ENCODE results near the gene ALX4. TPM values are rescaled to one million over a fixed set of nuclear protein-coding genes. Genes with fewer than 3 reads are reported as not detected.

The ALX4 gene
- total RNA-seq, 1 experiment from 2014 or later, result 1.1 TPM

GRCh38 chr11:44264438-44264749, 45.5 kb downstream of the ALX4 start:
- peaks cover 44% of the 10 kb centered on the region for H3K4me1 ChIP-seq
- H3K36me3 ChIP-seq, result no peaks in the 10 kb centered on the region

DNA sequence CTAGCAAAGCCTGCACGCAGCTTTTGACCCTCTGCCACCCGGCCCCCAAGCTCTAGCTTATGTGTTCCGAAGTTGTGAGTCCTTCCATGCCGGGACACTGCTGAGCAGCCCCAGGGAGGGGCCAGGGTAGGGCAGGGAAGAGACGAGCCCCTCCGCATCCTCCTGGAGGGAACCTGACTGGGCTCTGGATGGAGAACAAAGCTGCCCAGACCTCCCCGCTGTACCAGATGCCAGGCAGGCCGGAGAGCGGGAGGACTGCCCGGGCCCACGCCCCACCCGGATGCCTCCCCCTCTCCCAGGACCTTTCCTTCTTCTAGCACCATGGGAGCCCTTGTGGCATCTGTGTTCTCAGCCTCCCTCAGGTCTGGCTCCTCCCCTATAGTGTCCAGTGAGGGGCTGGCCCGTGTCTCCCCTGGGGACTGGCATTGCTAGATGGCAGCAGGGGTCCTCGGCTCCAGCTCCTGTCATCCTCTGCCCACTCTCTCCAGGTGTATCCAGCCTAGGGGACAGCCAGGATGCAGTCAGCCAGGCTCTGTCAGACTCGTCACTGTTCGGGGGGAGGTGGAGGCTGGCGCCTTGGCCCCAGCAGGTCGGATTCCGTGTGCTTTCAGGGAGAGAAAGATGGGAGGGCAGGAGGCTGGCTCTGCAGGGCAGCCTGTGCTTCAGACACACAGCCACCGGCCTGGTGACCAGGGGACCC, 46.1 kb downstream of the ALX4 start:
- Histone ChIP-seq H3K9me3 (replicated peaks) (no peaks in the 10 kb centered on the region), H3K4me1 (peaks cover 44% of the 10 kb centered on the region), H3K27me3 (no peaks in the 10 kb centered on the region), H3K36me3 (no peaks in the 10 kb centered on the region), H3K27ac (no peak overlapping the region), H3K4me3 (no peak overlapping the region)
- no peak for DNase-seq

More at GRCh38 chr11:44264438-44264749, 45.5 kb downstream of the ALX4 start:
- no peak for DNase-seq
- Histone ChIP-seq H3K9me3 (replicated peaks) (no peaks in the 10 kb centered on the region), H3K27ac (no peak overlapping the region), H3K4me3 (no peak overlapping the region), H3K27me3 (no peaks in the 10 kb centered on the region)

GRCh38 chr11:44261800-44262591, 47.9 kb downstream of the ALX4 start:
- H3K9me3 ChIP-seq (replicated peaks), result no peaks in the 10 kb centered on the region
- H3K27ac ChIP-seq, result no peak overlapping the region
- peak in 1 of 2 experiments; percentile 27 for DNase-seq
- H3K4me3 ChIP-seq, result no peak overlapping the region
- no peaks in the 10 kb centered on the region for H3K27me3 ChIP-seq
- peaks cover 52% of the 10 kb centered on the region for H3K4me1 ChIP-seq
- no peaks in the 10 kb centered on the region for H3K36me3 ChIP-seq

- peak; percentile 82 to 89 for DNase-seq
- H3K4me3 ChIP-seq, result no peak overlapping the region
- H3K36me3 ChIP-seq, result no peaks in the 10 kb centered on the region
- peak overlapping the region; percentile 82 for H3K27ac ChIP-seq
- H3K9me3 ChIP-seq (replicated peaks), result no peaks in the 10 kb centered on the region
- peaks cover 63% of the 10 kb centered on the region for H3K4me1 ChIP-seq
- no peaks in the 10 kb centered on the region for H3K27me3 ChIP-seq
Measured at GRCh38 chr11:44260081-44260480, 49.9 kb downstream of the ALX4 start.

GRCh38 chr11:44258839-44259420, 51.0 kb downstream of the ALX4 start:
- Histone ChIP-seq H3K9me3 (replicated peaks) (0 out of 2 replicates have a peak, but pooled peaks cover 3% of the 10 kb centered on the region), H3K27ac (no peak overlapping the region), H3K4me1 (peaks cover 63% of the 10 kb centered on the region), H3K36me3 (no peaks in the 10 kb centered on the region), H3K4me3 (no peak overlapping the region), H3K27me3 (no peaks in the 10 kb centered on the region)
- peak in 1 of 2 experiments; percentile 48 for DNase-seq

DNA sequence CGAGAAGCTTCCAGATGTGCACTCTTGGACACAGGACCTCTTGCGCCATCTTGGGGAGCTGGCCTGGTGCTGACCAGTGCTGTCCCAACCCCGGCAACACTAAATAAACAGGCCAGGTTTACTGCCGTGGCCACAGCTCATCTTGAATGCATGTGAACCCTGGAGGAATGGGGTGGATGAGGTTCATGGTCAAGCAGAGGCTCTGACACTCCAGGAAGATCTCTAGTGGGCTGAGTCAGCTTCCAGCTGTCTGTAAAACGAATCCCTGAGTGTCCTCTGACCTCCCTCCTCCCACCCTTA, 51.8 kb downstream of the ALX4 start:
- Histone ChIP-seq H3K27me3 (no peaks in the 10 kb centered on the region), H3K27ac (no peak overlapping the region), H3K4me3 (no peak overlapping the region), H3K36me3 (no peaks in the 10 kb centered on the region), H3K4me1 (peaks cover 63% of the 10 kb centered on the region), H3K9me3 (replicated peaks) (peaks cover 10% of the 10 kb centered on the region)
- peak in 1 of 2 experiments; percentile 37 for DNase-seq

DNA sequence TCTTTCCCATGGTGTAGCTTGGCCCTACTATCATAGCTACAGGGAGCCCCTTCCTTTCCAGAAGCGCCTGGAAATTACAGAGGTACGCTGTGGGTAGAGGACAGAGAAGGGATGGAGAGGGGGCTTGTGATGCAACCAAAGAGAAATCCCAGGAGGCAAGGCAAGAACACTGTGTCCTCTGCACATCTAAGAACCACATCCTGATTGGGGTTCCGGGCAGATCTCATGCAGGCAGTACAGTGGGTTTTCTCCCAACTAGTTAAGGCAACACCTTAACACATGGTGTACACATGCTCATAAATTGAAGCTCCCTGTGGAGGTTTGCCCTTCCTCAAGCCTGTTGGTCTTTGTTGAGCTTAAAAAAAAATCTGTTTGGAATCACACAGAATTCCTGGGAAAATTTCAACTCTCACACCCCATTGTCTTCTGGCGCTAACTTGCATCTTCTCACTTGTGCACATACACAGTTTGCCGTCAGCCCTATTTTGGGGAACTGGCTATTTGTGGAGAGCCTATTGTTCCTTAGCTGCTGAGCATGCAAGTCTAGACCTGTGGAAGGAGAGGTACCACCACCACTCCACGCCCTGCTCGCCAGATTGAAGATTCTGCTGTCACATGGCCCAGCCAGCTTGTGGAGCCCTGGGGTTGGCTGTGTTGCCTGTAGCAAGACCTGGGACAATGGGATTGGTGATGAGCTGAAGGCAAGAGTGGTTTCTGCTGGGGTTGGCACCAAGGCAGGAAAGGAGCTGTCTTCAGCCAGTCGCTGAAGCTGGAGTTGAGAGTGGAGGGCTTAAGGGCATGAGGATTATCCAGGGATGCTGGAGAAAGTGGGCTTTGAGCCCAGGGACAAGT, 52.4 kb downstream of the ALX4 start:
- Histone ChIP-seq H3K27me3 (no peaks in the 10 kb centered on the region), H3K4me1 (peaks cover 63% of the 10 kb centered on the region), H3K4me3 (no peak overlapping the region), H3K36me3 (no peaks in the 10 kb centered on the region), H3K9me3 (replicated peaks) (peaks cover 16% of the 10 kb centered on the region), H3K27ac (no peak overlapping the region)
- DNase-seq, result no peak

GRCh38 chr11:44256673-44257291, 53.2 kb downstream of the ALX4 start:
- peak in 1 of 2 experiments; percentile 26 for DNase-seq
- Histone ChIP-seq H3K27me3 (no peaks in the 10 kb centered on the region), H3K36me3 (no peaks in the 10 kb centered on the region), H3K4me3 (no peak overlapping the region), H3K4me1 (peaks cover 58% of the 10 kb centered on the region), H3K9me3 (replicated peaks) (peaks cover 17% of the 10 kb centered on the region), H3K27ac (no peak overlapping the region)

- H3K9me3 ChIP-seq (replicated peaks), result peaks cover 17% of the 10 kb centered on the region
- no peaks in the 10 kb centered on the region for H3K36me3 ChIP-seq
- H3K27me3 ChIP-seq, result no peaks in the 10 kb centered on the region
- H3K27ac ChIP-seq, result no peak overlapping the region
- no peak for DNase-seq
- peaks cover 49% of the 10 kb centered on the region for H3K4me1 ChIP-seq
- no peak overlapping the region for H3K4me3 ChIP-seq
Measured at GRCh38 chr11:44255406-44256071, 54.4 kb downstream of the ALX4 start.

DNA sequence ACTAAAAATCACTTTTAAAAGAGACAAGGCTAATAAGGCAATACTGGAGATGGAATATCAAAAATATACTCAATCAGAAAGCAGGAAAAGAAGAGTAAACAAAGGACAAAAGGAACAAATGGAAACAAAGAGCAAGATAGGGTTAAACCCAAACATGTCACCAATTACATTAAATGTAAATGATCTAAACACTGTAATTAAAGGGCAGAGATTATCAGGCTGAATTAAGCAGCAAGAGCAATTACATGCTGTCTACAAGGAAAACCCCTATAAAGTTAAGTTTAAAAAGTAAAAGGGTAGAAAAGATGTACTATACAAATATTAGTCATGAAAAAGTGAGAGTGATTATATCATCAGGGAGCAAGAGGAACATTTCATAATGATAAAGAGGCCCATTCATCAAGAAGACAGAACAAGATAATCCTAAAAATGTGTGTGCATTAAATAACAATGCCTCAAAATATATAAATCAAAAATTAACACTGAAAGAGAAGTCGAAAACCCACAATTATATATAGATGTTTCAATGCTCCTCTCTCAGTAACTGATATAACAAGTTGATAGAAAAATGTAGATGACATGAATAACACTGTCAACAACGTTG, 56.8 kb downstream of the ALX4 start:
- H3K27ac ChIP-seq, result no peak overlapping the region
- no peak overlapping the region for H3K4me3 ChIP-seq
- no peak for DNase-seq
- H3K27me3 ChIP-seq, result no peaks in the 10 kb centered on the region
- H3K36me3 ChIP-seq, result no peaks in the 10 kb centered on the region
- H3K4me1 ChIP-seq, result peaks cover 28% of the 10 kb centered on the region
- peaks cover 17% of the 10 kb centered on the region for H3K9me3 ChIP-seq (replicated peaks)

DNA sequence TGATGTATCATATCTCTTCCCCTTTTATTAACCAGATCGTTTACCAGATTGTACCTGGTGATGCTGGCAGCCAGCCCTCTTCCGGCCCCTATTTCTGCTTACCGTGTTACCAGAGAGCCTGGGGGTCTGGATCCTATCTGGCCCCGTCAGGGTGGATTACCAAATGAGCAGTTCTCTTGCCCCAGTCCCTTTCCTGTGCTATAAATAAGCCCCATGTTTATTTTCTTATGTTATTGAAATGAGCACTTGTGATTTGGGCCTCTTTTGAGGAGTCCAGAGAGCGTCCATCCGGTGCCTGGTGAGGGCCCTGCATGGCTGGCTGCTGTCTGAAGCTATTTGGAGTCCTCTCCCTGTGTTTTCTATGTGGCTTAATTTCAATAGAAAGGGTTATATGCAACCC, 59.5 kb downstream of the ALX4 start:
- H3K36me3 ChIP-seq, result no peaks in the 10 kb centered on the region
- no peak overlapping the region for H3K4me3 ChIP-seq
- peak; percentile 51 to 54 for DNase-seq
- H3K27me3 ChIP-seq, result no peaks in the 10 kb centered on the region
- H3K9me3 ChIP-seq (replicated peaks), result peaks cover 17% of the 10 kb centered on the region
- H3K27ac ChIP-seq, result no peak overlapping the region; the same call in 1 of the 2 replicates
- peaks cover 33% of the 10 kb centered on the region for H3K4me1 ChIP-seq

DNA sequence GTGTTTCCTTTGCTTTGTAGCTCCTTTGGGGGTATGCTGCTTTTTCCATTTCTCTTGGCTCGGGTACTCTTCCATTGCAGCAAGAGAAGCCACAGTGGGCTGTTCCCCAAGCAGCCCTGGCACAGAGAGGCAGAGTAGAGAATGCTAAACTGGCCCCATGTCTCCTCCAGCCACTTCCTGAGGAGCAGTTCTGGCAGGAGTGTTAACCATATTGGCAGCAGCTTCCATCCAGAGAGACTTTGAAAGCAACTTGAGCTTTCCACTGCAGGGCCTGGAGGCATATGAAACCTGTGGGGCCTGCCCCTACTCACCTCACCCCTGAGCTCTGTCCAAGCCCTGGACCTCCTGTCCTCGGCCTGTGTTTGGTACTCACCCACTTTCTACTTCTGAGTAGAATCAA, 61.8 kb downstream of the ALX4 start:
- no peak for DNase-seq
- H3K27me3 ChIP-seq, result no peaks in the 10 kb centered on the region
- H3K4me1 ChIP-seq, result peaks cover 53% of the 10 kb centered on the region
- peaks cover 6% of the 10 kb centered on the region; the same call in 1 of the 2 replicates for H3K9me3 ChIP-seq (replicated peaks)
- H3K27ac ChIP-seq, result no peak overlapping the region
- no peak overlapping the region for H3K4me3 ChIP-seq
- H3K36me3 ChIP-seq, result no peaks in the 10 kb centered on the region

GRCh38 chr11:44247508-44247907, 62.4 kb downstream of the ALX4 start:
- Histone ChIP-seq H3K4me1 (peaks cover 59% of the 10 kb centered on the region), H3K27ac (peak overlapping the region; percentile 70)
- peak in 1 of 2 experiments; percentile 46 for DNase-seq

More at GRCh38 chr11:44247508-44247907, 62.4 kb downstream of the ALX4 start:
- Histone ChIP-seq H3K36me3 (no peaks in the 10 kb centered on the region), H3K27me3 (no peaks in the 10 kb centered on the region), H3K9me3 (replicated peaks) (0 out of 2 replicates have a peak, but pooled peaks cover under 1% of the 10 kb centered on the region), H3K4me3 (no peak overlapping the region)
